ENCODE measurements around the gene PABPN1. TPM values are rescaled to one million over a fixed set of nuclear protein-coding genes. Genes with fewer than 3 reads are reported as not detected.

Gene PABPN1
- total and polyA plus RNA-seq, 2 of the 13 experiments (the other 11 are each of a cell fraction or from before 2014, with no cell fraction given), result 233 to 524 TPM

DNA sequence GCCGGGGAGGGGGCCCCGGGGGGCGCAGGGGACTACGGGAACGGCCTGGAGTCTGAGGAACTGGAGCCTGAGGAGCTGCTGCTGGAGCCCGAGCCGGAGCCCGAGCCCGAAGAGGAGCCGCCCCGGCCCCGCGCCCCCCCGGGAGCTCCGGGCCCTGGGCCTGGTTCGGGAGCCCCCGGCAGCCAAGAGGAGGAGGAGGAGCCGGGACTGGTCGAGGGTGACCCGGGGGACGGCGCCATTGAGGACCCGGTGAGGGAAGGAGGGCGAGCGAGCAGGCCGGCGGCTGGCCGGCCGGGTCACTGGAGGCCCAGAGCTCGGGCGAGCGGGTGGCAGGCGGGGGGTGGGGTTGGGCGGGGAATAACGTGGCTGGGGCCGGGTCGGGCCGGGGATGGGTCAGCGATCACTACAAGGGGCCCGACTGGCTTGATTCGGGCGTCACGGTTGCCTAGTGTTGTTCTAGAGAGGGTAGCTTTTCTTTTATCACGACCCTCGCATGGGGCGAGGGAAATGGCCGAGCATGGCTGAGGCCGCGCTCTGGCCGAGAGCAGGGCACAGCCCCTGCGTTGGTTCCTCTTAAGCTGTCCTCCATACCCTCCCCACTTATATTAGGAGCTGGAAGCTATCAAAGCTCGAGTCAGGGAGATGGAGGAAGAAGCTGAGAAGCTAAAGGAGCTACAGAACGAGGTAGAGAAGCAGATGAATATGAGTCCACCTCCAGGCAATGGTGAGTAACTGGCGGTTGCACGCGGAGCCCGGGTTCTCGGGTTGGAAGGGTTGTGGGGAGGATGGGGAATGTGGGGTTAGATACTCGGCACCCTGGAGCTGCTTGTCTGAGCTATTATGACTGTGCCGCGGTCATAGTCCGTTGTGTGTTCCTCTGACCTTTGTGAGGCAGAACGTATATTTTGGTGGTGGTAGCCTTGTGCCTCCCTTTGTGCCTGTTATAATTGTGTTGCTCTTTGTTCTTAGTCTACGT, 603 bp downstream of the PABPN1 start (continued):
- TF ChIP-seq, protein P1, sequence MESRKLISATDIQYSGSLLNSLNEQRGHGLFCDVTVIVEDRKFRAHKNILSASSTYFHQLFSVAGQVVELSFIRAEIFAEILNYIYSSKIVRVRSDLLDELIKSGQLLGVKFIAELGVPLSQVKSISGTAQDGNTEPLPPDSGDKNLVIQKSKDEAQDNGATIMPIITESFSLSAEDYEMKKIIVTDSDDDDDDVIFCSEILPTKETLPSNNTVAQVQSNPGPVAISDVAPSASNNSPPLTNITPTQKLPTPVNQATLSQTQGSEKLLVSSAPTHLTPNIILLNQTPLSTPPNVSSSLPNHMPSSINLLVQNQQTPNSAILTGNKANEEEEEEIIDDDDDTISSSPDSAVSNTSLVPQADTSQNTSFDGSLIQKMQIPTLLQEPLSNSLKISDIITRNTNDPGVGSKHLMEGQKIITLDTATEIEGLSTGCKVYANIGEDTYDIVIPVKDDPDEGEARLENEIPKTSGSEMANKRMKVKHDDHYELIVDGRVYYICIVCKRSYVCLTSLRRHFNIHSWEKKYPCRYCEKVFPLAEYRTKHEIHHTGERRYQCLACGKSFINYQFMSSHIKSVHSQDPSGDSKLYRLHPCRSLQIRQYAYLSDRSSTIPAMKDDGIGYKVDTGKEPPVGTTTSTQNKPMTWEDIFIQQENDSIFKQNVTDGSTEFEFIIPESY (CRISPR knock-in tag; IDR thresholded peaks at IDR 0.05), result 0 out of 2 replicates have a peak, but pooled peaks have one; percentile 10
- no peak for TF ChIP-seq SRSF9 (IDR thresholded peaks at IDR 0.05; ENCODE audit: borderline replicate concordance, insufficient read depth, low read depth, low read length, poor library complexity, severe bottlenecking)
- TF ChIP-seq TEAD2 (CRISPR knock-in tag; IDR thresholded peaks at IDR 0.05), result peak; percentile 41
- no peak for TF ChIP-seq ZBTB3 (CRISPR knock-in tag; IDR thresholded peaks at IDR 0.05; ENCODE audit: borderline replicate concordance, low read depth)
- TF ChIP-seq ATF1 (CRISPR knock-in tag; IDR thresholded peaks at IDR 0.05), result no peak
- no peak for TF ChIP-seq ZNF432 (CRISPR knock-in tag; IDR thresholded peaks at IDR 0.05; ENCODE audit: borderline replicate concordance)
- peak; percentile 17 for TF ChIP-seq SKI (IDR thresholded peaks at IDR 0.05; ENCODE audit: partially characterized antibody)
- TF ChIP-seq ISX (CRISPR knock-in tag; conservative IDR thresholded peaks at IDR 0.05), result peak; percentile 74
- TF ChIP-seq, protein P2, sequence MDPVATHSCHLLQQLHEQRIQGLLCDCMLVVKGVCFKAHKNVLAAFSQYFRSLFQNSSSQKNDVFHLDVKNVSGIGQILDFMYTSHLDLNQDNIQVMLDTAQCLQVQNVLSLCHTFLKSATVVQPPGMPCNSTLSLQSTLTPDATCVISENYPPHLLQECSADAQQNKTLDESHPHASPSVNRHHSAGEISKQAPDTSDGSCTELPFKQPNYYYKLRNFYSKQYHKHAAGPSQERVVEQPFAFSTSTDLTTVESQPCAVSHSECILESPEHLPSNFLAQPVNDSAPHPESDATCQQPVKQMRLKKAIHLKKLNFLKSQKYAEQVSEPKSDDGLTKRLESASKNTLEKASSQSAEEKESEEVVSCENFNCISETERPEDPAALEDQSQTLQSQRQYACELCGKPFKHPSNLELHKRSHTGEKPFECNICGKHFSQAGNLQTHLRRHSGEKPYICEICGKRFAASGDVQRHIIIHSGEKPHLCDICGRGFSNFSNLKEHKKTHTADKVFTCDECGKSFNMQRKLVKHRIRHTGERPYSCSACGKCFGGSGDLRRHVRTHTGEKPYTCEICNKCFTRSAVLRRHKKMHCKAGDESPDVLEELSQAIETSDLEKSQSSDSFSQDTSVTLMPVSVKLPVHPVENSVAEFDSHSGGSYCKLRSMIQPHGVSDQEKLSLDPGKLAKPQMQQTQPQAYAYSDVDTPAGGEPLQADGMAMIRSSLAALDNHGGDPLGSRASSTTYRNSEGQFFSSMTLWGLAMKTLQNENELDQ (CRISPR knock-in tag; IDR thresholded peaks at IDR 0.05; ENCODE audit: borderline replicate concordance), result peak; percentile 17; the same call in 1 of the 2 replicates
- TF ChIP-seq MXD3 (CRISPR knock-in tag; IDR thresholded peaks at IDR 0.05), result peak; percentile 73
- TF ChIP-seq ZIK1 (CRISPR knock-in tag; IDR thresholded peaks at IDR 0.05; ENCODE audit: borderline replicate concordance, low read depth), result no peak; the same call in 1 of the 2 replicates
- peak; percentile 70 for TF ChIP-seq RXRA (CRISPR knock-in tag; IDR thresholded peaks at IDR 0.05)
- peak; percentile 65 for TF ChIP-seq SSRP1 (CRISPR knock-in tag; IDR thresholded peaks at IDR 0.05)
- TF ChIP-seq RFX5 (IDR thresholded peaks at IDR 0.05; ENCODE audit: low read depth, low read length), result no peak
- TF ChIP-seq NFYC (CRISPR knock-in tag; IDR thresholded peaks at IDR 0.05), result peak; percentile 42; the same call in 1 of the 2 replicates
- no peak for TF ChIP-seq RAD51 (IDR thresholded peaks at IDR 0.05; ENCODE audit: borderline replicate concordance)
- TF ChIP-seq NR2F1 (CRISPR knock-in tag; IDR thresholded peaks at IDR 0.05), result peak in 1 of 2 experiments; percentile 56; a peak in 1 of 4 replicates
- no peak for TF ChIP-seq HIC2 (CRISPR knock-in tag; IDR thresholded peaks at IDR 0.05; ENCODE audit: low read depth)
- TF ChIP-seq MIER3 (CRISPR knock-in tag; IDR thresholded peaks at IDR 0.05; ENCODE audit: borderline replicate concordance), result peak; percentile 69
- TF ChIP-seq RFX3 (CRISPR knock-in tag; IDR thresholded peaks at IDR 0.05), result no peak
- no peak for TF ChIP-seq GLI4 (CRISPR knock-in tag; IDR thresholded peaks at IDR 0.05; ENCODE audit: borderline replicate concordance)
- TF ChIP-seq KLF6 (CRISPR knock-in tag; IDR thresholded peaks at IDR 0.05), result 0 out of 2 replicates have a peak, but pooled peaks have one; percentile 64
- no peak; the same call in 1 of the 2 replicates for TF ChIP-seq ZSCAN31 (CRISPR knock-in tag; IDR thresholded peaks at IDR 0.05; ENCODE audit: low read depth)
